GM12878 (cell line): ENCODE results near the gene ERMARD.

Source experiments
- FOS ChIP-seq: IDR thresholded peaks from 3 replicates; pipeline ENCODE4 v1.6.1; 2011; ENCODE audit warnings: borderline replicate concordance; ENCODE audit not compliant: insufficient read length; ENCODE audit errors: extremely low read depth
- IRF4 ChIP-seq: IDR thresholded peaks from 2 replicates; pipeline ENCODE4 v1.6.1; 2011; ENCODE audit warnings: low read depth, low read length
- MTA3 ChIP-seq: IDR thresholded peaks from 2 replicates; pipeline ENCODE4 v1.6.1; 2012; ENCODE audit warnings: low read length, inconsistent platforms, borderline replicate concordance
- NFYB ChIP-seq: IDR thresholded peaks from 2 replicates; pipeline ENCODE4 v1.6.1; 2011; ENCODE audit warnings: low read depth, mild to moderate bottlenecking, low read length, improper control_type of control experiment, moderate library complexity; ENCODE audit not compliant: insufficient read depth
- PKNOX1 ChIP-seq: fragments of 450-650 bp; IDR thresholded peaks from 2 replicates; pipeline ENCODE4 v1.6.1; 2016; ENCODE audit warnings: mild to moderate bottlenecking
- POLR2AphosphoS5 ChIP-seq: IDR thresholded peaks from 2 replicates; pipeline ENCODE4 v1.6.1; 2011; ENCODE audit warnings: mild to moderate bottlenecking, low read length, inconsistent platforms
- SPI1 ChIP-seq: IDR thresholded peaks from 2 replicates; pipeline ENCODE4 v1.6.1; 2011; ENCODE audit warnings: low read depth, mild to moderate bottlenecking, low read length, moderate library complexity, borderline replicate concordance; ENCODE audit not compliant: insufficient read depth
- ZNF687 ChIP-seq: fragments of 450-650 bp; IDR thresholded peaks from 2 replicates; pipeline ENCODE4 v1.6.1; 2017; ENCODE audit warnings: mild to moderate bottlenecking, moderate library complexity
- TF ChIP-seq, protein P1 (sequence below), 3 experiments: IDR thresholded peaks in 2 of 3; conservative IDR thresholded peaks in 1 of 3; 2 replicates each; pipeline ENCODE4 v1.5.1; 2011; ENCODE audit warnings: low read depth in 3 of 3, low read length in 3 of 3, mild to moderate bottlenecking in 3 of 3, control low read depth in 2 of 3, moderate library complexity in 2 of 3, inconsistent platforms in 1 of 3, mixed read lengths in 1 of 3; ENCODE audit not compliant: control insufficient read depth in 2 of 3, insufficient read depth in 1 of 3; ENCODE audit errors: extremely low read depth in 1 of 3
- TF ChIP-seq, protein P2 (sequence below): IDR thresholded peaks from 2 replicates; pipeline ENCODE4 v1.6.1; 2012; ENCODE audit warnings: low read depth, low read length, improper control_type of control experiment

DNA sequence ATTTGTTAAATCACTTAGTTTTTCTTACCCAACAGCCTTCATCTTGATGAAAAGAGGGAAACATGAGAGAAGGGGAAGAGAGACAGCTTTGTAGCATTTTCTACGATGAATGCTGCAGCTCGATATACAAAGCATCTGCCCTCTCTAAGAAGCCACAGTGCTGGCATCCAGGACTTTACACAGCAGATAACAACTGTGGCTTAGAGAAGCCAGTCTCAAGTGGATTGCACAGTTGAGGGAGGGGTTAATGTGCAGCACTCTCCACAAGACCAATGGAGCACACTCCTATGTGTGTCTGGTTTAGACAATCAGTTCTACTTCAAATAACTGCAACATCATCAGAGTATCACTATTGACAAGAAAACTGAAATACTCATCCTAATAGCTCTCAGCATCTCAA, 43.6 kb upstream of the ERMARD start:
- TF ChIP-seq POLR2AphosphoS5 (no peak), ZNF687 (no peak), PKNOX1 (no peak), FOS (no peak), NFYB (no peak), IRF4 (no peak), MTA3 (no peak), SPI1 (no peak)
- TF ChIP-seq, protein P1, sequence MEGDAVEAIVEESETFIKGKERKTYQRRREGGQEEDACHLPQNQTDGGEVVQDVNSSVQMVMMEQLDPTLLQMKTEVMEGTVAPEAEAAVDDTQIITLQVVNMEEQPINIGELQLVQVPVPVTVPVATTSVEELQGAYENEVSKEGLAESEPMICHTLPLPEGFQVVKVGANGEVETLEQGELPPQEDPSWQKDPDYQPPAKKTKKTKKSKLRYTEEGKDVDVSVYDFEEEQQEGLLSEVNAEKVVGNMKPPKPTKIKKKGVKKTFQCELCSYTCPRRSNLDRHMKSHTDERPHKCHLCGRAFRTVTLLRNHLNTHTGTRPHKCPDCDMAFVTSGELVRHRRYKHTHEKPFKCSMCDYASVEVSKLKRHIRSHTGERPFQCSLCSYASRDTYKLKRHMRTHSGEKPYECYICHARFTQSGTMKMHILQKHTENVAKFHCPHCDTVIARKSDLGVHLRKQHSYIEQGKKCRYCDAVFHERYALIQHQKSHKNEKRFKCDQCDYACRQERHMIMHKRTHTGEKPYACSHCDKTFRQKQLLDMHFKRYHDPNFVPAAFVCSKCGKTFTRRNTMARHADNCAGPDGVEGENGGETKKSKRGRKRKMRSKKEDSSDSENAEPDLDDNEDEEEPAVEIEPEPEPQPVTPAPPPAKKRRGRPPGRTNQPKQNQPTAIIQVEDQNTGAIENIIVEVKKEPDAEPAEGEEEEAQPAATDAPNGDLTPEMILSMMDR (IDR thresholded peaks at IDR 0.05 in 2 of 3, conservative IDR thresholded peaks at IDR 0.05 in 1 of 3; ENCODE audit: control insufficient read depth in 2 of 3, extremely low read depth in 1 of 3, insufficient read depth in 1 of 3, low read depth in 3 of 3, low read length in 3 of 3): no peak
- TF ChIP-seq, protein P2, sequence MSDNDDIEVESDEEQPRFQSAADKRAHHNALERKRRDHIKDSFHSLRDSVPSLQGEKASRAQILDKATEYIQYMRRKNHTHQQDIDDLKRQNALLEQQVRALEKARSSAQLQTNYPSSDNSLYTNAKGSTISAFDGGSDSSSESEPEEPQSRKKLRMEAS: no peak
